Measurements from ENCODE around the gene PDE8B.

Gene PDE8B

DNA sequence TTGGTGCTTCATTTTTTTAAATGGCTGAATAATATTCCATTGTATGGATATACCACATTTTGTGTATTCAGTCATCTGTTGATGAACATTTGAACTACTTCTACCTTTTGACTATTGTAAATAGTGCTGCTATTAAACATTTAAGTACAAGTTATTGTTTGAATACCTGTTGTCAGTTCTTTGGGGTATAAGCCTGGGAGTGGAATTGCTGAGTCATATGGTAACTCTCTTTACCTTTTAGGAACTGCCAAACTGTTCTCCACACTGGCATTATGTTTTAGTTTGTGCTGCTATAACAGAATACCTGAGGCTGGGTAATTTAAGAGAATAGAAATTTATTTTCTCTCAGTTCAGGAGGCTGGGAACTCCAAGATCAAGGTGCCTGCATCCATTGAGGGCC lies 15.7 kb upstream of the PDE8B start:
- DNase-seq = no peak

DNA sequence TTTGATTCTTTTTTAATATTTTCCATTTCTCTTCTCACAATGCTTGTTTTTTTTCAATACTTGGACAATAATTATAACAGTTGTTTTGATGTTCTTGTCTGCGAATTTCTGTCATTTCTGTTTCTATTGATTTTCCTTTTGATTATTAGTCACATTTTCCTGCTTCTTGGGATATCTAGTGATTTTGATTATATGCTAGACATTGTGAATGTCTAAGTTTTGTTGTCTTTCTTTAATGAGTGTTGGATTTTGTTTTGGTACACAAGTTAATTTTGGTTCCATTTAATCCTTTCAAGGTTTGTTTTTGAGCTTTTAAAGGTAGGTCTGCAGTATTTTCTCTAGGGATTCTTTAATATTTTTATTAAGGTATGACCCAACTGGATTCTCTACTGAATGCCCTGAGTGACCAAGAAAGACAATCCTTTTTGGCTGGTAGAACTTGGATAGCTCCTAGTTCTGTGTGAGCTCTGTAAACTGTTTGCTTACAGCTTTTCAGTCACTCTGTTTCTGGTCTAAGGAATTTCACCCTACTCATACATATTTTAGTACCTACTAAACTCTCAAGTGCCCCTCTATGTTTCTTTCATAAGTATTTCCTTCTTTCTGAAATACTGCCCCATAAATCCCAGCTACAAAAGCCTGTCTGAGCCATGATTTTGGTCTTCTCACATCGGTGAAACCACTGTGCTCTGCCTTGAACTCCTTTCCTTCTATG lies 12.5 kb upstream of the PDE8B start:
- DNase-seq = no peak

DNA sequence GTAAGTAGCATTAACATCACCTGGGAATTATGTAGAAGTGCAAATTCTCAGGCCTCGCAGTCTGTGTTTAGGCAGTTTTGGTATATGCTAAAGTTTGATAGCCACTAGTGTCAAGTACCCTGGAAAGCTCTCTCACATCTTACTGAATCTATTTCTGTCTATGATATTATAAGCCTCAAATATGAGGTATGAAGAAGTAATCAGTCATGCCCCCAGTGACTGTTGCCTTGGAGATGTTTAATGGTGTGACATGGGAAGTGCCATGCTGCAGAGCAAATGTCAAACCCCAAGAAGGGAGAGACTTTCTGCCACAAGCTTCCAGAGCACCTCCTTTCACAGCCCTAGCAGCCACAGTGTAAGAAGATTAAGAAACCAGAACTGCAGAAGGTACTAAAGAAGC lies 9.8 kb upstream of the PDE8B start:
- DNase-seq = no peak

GRCh38 chr5:77202145-77202544 lies 8.3 kb upstream of the PDE8B start:
- DNase-seq = no peak

DNA sequence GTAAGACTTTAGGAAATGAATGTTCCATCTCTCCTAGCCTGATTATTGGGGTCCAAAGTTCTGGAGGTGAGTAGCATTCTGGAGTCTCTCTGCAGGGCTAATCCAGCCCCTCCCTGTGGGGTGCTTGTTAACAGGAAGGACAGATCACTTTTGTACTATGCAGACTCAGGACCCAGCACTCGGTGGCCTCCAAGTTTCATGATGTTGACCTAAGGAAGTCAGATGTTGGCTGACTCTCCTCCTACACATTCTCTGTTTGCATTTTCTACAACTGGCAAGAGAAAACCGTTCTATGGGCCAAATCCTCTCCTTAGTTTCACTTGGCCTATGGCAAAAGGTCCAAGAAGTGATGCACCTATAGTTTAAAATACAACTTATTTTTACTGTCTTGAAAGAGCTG lies 5.5 kb upstream of the PDE8B start:
- DNase-seq = no peak

DNA sequence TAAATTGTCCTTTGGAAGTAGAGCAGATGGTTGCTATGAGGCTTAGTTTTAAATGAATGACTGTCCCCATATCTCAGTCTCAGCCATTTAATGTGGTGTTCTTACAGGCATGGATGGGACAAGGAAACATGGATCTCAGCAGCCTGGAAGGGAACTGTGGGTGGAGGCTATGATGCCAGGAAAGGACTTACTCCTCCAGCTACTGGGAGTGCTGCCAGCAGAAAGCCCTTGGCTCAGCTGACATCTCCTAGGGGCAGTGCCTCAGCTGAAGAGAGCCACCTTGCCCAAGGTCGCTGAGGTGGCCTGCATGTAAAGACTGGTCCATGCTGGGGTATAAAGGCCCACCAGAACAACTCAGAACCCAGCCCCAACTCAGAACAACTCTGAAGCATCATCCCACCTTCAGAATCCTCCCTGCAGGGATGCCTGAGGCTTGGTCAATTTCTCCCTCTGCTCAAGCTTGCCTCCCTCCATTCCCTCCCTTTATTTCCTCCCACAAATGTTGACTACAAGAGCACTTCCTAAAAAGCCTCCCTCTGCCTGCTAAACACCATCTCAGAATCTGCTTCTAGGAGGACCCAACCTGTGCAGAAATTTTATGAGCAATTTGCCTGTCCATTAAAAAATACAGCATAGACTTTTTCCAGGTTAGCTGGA lies 1.8 kb upstream of the PDE8B start:
- no peak for DNase-seq

GRCh38 chr5:77209495-77210090 lies 887 bp upstream of the PDE8B start:
- DNase-seq = no peak

DNA sequence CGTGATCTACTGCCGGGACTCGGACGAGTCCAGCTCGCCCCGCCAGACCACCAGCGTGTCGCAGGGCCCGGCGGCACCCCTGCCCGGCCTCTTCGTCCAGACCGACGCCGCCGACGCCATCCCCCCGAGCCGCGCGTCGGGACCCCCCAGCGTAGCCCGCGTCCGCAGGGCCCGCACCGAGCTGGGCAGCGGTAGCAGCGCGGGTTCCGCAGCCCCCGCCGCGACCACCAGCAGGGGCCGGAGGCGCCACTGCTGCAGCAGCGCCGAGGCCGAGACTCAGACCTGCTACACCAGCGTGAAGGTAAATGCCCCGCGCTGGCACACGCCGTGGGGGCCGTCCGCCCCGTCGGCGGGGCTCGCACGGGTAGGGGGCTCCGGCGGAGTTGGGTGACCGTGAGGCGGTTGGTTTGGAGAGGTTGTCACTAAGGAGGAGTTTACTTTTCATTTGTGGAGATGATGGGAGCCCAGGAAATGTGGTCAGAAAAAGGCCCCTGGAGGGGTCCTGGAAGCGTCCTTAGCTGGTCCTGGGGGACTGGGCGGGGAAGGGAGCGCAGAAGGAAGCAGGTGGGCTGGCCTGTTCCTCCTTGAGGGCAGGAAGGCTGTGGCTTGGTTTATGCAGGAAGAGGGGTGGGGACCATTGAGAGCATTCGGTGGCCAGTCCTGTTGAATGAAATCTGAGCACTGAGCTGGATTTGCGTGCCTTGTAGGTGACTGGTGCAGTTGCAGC lies 647 bp downstream of the PDE8B start:
- DNase-seq = no peak

DNA sequence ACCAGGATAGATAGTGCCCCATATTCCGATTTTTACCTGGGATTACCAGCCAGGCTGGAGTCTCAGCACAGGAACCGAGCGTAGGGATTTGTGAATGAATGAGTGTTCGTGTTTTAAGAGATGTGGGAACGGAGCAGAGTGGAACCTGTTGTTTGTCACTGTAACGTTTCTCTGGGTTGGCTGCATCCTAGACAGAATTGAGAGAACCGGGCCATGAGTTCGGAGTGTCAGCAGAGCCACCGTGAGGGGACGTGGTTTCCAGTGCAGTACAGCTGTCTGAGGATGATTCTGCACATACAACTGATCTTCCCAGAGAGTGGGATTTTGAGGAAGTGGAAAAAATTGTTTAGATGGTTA lies 1.2 kb downstream of the PDE8B start:
- no peak for DNase-seq

DNA sequence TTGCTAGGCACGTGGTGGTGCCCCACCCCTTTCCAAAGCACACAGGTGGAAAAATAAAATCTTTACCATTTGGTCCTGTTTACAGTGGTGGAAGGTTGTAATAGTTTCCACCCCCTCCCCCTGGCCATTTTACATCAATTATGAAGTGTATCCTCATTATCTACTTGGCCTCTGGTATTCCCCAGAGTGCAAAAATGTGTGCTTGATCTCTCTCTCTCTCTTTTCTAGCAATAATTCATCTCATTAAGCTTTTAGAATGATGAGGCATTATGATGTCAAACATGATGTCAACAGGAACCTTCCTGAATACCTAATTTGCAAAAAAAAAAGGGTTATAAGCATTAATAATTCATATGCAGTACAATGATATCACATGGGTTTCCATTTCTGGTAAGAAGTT lies 3.1 kb downstream of the PDE8B start:
- no peak for DNase-seq

DNA sequence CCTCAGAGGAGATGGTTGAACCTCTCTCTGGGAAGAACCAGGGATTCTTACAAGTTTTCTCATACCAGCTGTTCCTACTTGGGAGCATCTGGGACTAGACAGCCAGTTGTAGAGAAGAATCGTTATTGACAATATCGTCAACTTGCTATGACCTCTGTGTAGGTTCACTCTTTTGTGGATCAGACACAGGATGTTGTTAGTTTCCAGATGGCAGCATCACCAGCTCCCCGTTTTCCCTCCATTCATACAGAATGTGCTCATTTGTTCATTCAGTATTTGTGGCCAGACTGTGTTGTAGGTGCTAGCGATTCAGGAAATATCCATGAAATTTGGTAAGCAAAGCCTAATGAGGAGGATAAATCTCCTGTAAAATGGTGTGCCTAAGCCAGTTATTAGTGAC lies 3.7 kb downstream of the PDE8B start:
- DNase-seq = no peak

GRCh38 chr5:77218263-77218662 lies 7.8 kb downstream of the PDE8B start:
- DNase-seq = peak in 1 of 2 experiments; percentile 15

GRCh38 chr5:77221115-77221514 lies 10.6 kb downstream of the PDE8B start:
- no peak for DNase-seq

DNA sequence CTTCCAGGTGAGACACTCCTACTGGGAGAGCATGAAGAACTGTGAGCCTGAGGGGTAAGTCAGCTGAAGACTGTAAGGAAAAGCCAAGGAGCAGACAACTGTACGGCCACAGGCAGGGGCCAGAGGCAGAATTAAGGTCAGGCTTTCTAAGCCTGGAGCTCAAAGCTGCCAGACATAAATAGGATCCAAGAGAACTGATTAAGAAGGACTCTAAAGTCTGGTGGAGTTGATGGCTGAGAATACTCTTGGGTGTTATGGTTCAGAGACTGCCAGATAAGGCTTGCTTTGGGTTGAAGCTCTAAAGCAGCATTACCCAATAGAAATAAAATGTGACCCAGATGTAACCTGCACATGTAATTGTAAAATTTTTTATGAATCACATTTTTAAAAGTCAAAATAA lies 12.2 kb downstream of the PDE8B start:
- DNase-seq = no peak

GRCh38 chr5:77223653-77224052 lies 13.2 kb downstream of the PDE8B start:
- no peak for DNase-seq

DNA sequence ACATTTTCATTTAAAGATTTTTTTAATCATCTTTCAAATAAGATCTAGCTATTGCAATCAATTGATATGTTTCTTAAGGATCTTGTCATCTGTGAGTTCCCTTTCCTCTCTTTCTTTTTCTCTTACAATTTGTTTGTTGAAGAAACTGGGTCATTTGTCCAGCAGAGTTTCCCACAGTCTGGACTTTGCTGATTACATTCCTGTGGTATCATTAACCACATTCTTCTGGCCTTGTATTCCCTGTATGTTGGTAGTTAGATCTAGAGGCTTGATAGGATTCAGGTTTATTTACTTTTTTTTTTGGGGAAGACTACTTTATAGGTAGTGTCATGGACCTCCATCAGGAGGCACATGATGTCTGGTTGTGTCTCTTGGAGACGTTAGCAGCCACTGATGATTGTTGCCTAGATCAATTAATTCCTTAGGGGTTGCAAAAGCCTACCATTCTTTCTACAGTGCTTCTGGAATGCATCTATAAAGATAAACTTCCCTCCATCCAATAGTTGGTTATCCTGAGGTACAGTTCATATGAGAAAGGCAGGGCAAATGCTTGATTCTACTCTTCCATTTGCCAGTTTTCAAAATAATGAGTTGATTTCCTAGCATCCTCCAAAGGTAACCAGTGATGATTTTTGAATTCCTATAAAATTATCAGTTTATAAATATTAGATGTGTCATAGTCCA lies 14.3 kb downstream of the PDE8B start:
- DNase-seq = no peak

GRCh38 chr5:77225531-77225930 lies 15.1 kb downstream of the PDE8B start:
- DNase-seq = no peak

- no peak for DNase-seq
These were observed 19.4 kb downstream of the PDE8B start for GRCh38 chr5:77229887-77230286.

DNA sequence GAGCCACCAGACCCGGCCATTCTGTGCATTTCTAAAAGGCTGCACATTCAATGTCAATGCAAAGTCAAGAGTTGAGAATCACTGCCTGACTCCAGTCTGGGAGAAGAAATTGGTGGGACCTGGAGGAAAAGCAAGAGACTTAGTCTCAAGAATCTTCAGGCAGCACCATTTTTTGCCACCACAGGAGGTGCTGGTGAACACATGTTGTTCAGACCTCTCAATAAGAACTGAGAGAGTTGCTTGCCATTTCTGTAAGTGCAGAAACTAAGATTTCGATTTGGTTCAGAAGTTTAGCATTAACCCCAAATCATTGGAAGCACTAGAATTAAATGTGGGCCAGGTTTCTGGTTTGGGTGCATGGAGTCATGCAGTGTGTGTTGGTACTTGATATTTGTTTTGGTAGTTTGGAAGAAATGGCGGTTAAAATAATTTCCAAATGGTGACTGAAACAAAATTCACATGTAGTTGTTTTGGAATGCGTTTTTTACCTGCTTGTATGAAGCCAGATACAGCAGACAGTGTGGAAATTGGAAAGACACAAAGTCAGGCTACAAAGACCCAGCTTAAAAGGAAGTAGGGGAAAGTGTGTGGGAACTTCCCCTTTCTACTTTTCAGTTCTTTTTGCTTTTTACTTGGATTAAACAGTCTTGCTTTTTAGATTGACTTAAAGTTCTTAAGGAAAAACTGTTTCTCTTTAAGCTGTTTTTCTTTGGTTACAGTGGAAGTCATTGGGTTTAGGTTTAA lies 20.4 kb downstream of the PDE8B start:
- peak; percentile 56 to 75 for DNase-seq

DNA sequence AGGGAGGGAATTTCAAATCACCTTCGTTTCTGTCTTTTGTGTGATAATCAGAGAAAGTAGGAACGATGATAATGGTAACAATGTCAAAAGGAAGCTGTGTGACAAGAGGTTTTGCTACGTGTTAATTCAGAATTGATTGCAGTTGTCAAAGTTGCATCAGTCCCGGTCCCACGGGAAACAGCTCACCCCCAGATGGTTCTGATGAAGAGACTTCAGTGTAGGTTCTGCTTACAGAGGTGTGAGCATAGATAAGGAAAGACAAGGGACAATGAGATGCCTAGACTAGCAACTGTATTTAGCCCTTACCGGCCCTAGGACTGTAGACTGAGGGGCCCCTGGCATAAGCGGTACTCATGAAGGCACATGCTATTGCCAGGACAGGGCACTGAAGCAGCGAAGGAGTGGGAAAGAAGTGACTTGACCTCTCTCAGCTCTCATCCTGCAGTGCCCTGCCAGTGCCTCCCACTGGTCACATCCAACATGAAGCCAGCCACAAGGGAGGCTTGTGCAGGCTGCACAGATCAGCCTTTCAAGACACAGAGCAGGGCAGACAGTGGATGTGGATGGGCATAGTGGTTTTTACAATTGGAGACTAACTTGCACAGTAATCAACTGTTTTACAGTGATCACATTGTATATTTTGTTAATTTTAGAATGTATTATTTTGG lies 21.1 kb downstream of the PDE8B start:
- peak; percentile 56 to 75 for DNase-seq

GRCh38 chr5:77232574-77233358 lies 22.3 kb downstream of the PDE8B start:
- peak; percentile 76 to 82 for DNase-seq

Data from AML-193 (cell line).